ENCODE measurements around the gene LRRC17. TPM values are rescaled to one million over a fixed set of nuclear protein-coding genes. Genes with fewer than 3 reads are reported as not detected.
"Not testable (repeated sequence)": the region's sequence is repeated elsewhere in the genome, so short reads cannot be mapped to it uniquely, and the experiment has no call there.

The LRRC17 gene
- total RNA-seq, 4 donors from 2014 or later = 0.62 to 2.5 (median 1.6) TPM; not detected in 1

- no peaks in the 10 kb centered on the region for H3K9me3 ChIP-seq
- ATAC-seq = no peak
- DNase-seq = no peak
- H3K4me1 ChIP-seq = peaks cover 2 to 4% of the 10 kb centered on the region in 2 donors
- no peaks in the 10 kb centered on the region for H3K27me3 ChIP-seq
- H3K4me3 ChIP-seq = no peak overlapping the region
- in situ Hi-C loops (cut with MboI; ENCODE audit: low sequenced_read_pairs in 4 of 4) = no loop called here
- H3K27ac ChIP-seq = no peak overlapping the region
- TF ChIP-seq CTCF (IDR thresholded peaks at IDR 0.05 in 4 of 5, conservative IDR thresholded peaks at IDR 0.05 in 1 of 5) (no peak), POLR2A (IDR thresholded peaks at IDR 0.05) (no peak)
- H3K36me3 ChIP-seq = no peaks in the 10 kb centered on the region
- intact Hi-C loops (cut with DNase I; ENCODE audit: low total_unique reads) = no loop called here
These were observed 30.8 kb downstream of the LRRC17 start for GRCh38 chr7:102943423-102944169.

GRCh38 chr7:102944241-102944640, 31.4 kb downstream of the LRRC17 start:
- intact Hi-C loops (cut with DNase I; ENCODE audit: low total_unique reads) = no loop called here
- no peak for ATAC-seq
- in situ Hi-C loops (cut with MboI; ENCODE audit: low sequenced_read_pairs in 4 of 4) = no loop called here
- TF ChIP-seq POLR2A (IDR thresholded peaks at IDR 0.05) = no peak
- TF ChIP-seq CTCF (IDR thresholded peaks at IDR 0.05 in 4 of 5, conservative IDR thresholded peaks at IDR 0.05 in 1 of 5) = no peak
- H3K4me3 ChIP-seq = no peak overlapping the region
- no peaks in the 10 kb centered on the region for H3K9me3 ChIP-seq
- no peaks in the 10 kb centered on the region for H3K27me3 ChIP-seq
- H3K4me1 ChIP-seq = peaks cover 0 to 4% of the 10 kb centered on the region in 2 donors
- no peaks in the 10 kb centered on the region for H3K36me3 ChIP-seq
- no peak for DNase-seq
- no peak overlapping the region for H3K27ac ChIP-seq

GRCh38 chr7:102951839-102952238, 39.0 kb downstream of the LRRC17 start:
- Histone ChIP-seq H3K36me3 (no peaks in the 10 kb centered on the region), H3K4me1 (no peaks in the 10 kb centered on the region), H3K9me3 (no peaks in the 10 kb centered on the region), H3K27ac (no peak overlapping the region), H3K27me3 (no peaks in the 10 kb centered on the region), H3K4me3 (no peak overlapping the region)
- DNase-seq = no peak
- TF ChIP-seq CTCF (IDR thresholded peaks at IDR 0.05 in 4 of 5, conservative IDR thresholded peaks at IDR 0.05 in 1 of 5) (no peak), POLR2A (IDR thresholded peaks at IDR 0.05) (no peak)
- in situ Hi-C loops (cut with MboI; ENCODE audit: low sequenced_read_pairs in 4 of 4) = no loop called here
- intact Hi-C loops (cut with DNase I; ENCODE audit: low total_unique reads) = no loop called here
- no peak for ATAC-seq

GRCh38 chr7:102953406-102953805, 40.6 kb downstream of the LRRC17 start:
- no peak overlapping the region for H3K27ac ChIP-seq
- TF ChIP-seq CTCF (IDR thresholded peaks at IDR 0.05 in 4 of 5, conservative IDR thresholded peaks at IDR 0.05 in 1 of 5) (no peak), POLR2A (IDR thresholded peaks at IDR 0.05) (no peak)
- ATAC-seq (no peak), DNase-seq (no peak)
- H3K36me3 ChIP-seq = no peaks in the 10 kb centered on the region
- H3K4me1 ChIP-seq = no peaks in the 10 kb centered on the region
- in situ Hi-C loops (cut with MboI; ENCODE audit: low sequenced_read_pairs in 4 of 4) (no loop called here), intact Hi-C loops (cut with DNase I; ENCODE audit: low total_unique reads) (no loop called here)
- H3K27me3 ChIP-seq = no peaks in the 10 kb centered on the region
- H3K4me3 ChIP-seq = no peak overlapping the region
- H3K9me3 ChIP-seq = no peaks in the 10 kb centered on the region

GRCh38 chr7:102954359-102954758, 41.6 kb downstream of the LRRC17 start:
- DNase-seq; intact Hi-C loops (cut with DNase I; ENCODE audit: low total_unique reads); ATAC-seq; H3K27ac ChIP-seq; H3K9me3 ChIP-seq; in situ Hi-C loops (cut with MboI; ENCODE audit: low sequenced_read_pairs in 4 of 4); H3K36me3 ChIP-seq; H3K4me3 ChIP-seq; H3K4me1 ChIP-seq; H3K27me3 ChIP-seq: not testable (repeated sequence)

- H3K27ac ChIP-seq; intact Hi-C loops (cut with DNase I; ENCODE audit: low total_unique reads); H3K36me3 ChIP-seq; in situ Hi-C loops (cut with MboI; ENCODE audit: low sequenced_read_pairs in 4 of 4); H3K4me1 ChIP-seq; H3K27me3 ChIP-seq; H3K9me3 ChIP-seq; DNase-seq; H3K4me3 ChIP-seq; ATAC-seq: not testable (repeated sequence)
These were observed 45.2 kb downstream of the LRRC17 start for GRCh38 chr7:102958004-102958403.

- DNase-seq; H3K4me1 ChIP-seq; H3K36me3 ChIP-seq; in situ Hi-C loops (cut with MboI; ENCODE audit: low sequenced_read_pairs in 4 of 4); ATAC-seq; H3K27ac ChIP-seq; H3K4me3 ChIP-seq; H3K9me3 ChIP-seq; H3K27me3 ChIP-seq; intact Hi-C loops (cut with DNase I; ENCODE audit: low total_unique reads): not testable (repeated sequence)
These were observed 49.2 kb downstream of the LRRC17 start for GRCh38 chr7:102961993-102962392.
